Mesendoderm (in vitro differentiated cells): ENCODE results near the gene ATP2C2.

Experiments used
- DNase-seq: peaks from one replicate; pipeline ENCODE4 v3.0.0; 2013
- H2AK5ac ChIP-seq: 2 replicates; pipeline ENCODE4 v1.6.1; 2013; ENCODE audit warnings: low read length, inconsistent platforms
- H2BK120ac ChIP-seq: 2 replicates; pipeline ENCODE4 v1.6.1; 2013; ENCODE audit warnings: low read depth, mild to moderate bottlenecking, low read length, moderate library complexity, mixed read lengths
- H2BK15ac ChIP-seq: replicated peaks from 2 replicates; pipeline ENCODE4 v1.6.1; 2013; ENCODE audit warnings: low read depth, mild to moderate bottlenecking, moderate library complexity
- H2BK5ac ChIP-seq: 2 replicates; pipeline ENCODE4 v1.6.1; 2013; ENCODE audit warnings: low read length, inconsistent platforms
- H3K18ac ChIP-seq: 2 replicates; pipeline ENCODE4 v1.6.1; 2013; ENCODE audit warnings: mild to moderate bottlenecking, low read length, mixed read lengths
- H3K23ac ChIP-seq: one replicate; pipeline ENCODE4 v1.6.1; 2013; ENCODE audit warnings: low read length
- H3K27ac ChIP-seq: 2 replicates; pipeline ENCODE4 v1.5.1; 2013; ENCODE audit warnings: low read depth, mild to moderate bottlenecking, inconsistent platforms, low read length, moderate library complexity
- H3K27me3 ChIP-seq: 2 replicates; pipeline ENCODE4 v1.6.1; 2013; ENCODE audit warnings: low read length, control low read depth, mild to moderate bottlenecking, inconsistent platforms; ENCODE audit not compliant: insufficient read depth, poor library complexity
- H3K36me3 ChIP-seq: 2 replicates; pipeline ENCODE4 v1.6.1; 2013; ENCODE audit warnings: low read length, inconsistent platforms; ENCODE audit not compliant: control insufficient read depth, insufficient read depth
- H3K4ac ChIP-seq: one replicate; pipeline ENCODE4 v1.6.1; 2013; ENCODE audit warnings: low read depth, mild to moderate bottlenecking, low read length, moderate library complexity
- H3K4me1 ChIP-seq: 2 replicates; pipeline ENCODE4 v1.6.1; 2013; ENCODE audit warnings: low read depth, low read length, inconsistent platforms; ENCODE audit not compliant: control insufficient read depth
- H3K4me2 ChIP-seq: 2 replicates; pipeline ENCODE4 v1.6.1; 2013; ENCODE audit warnings: low read length
- H3K4me3 ChIP-seq: 2 replicates; pipeline ENCODE4 v1.5.1; 2013; ENCODE audit warnings: mild to moderate bottlenecking, low read length
- H3K56ac ChIP-seq: one replicate; pipeline ENCODE4 v1.6.1; 2013; ENCODE audit warnings: low read length
- H3K79me1 ChIP-seq: 2 replicates; pipeline ENCODE4 v1.6.1; 2013; ENCODE audit warnings: low read length, inconsistent platforms
- H3K79me2 ChIP-seq: 2 replicates; pipeline ENCODE4 v1.6.1; 2013; ENCODE audit warnings: mild to moderate bottlenecking, low read length; ENCODE audit not compliant: control insufficient read depth, insufficient read depth
- H3K9ac ChIP-seq: 2 replicates; pipeline ENCODE4 v1.6.1; 2013; ENCODE audit warnings: low read length, inconsistent platforms
- H4K5ac ChIP-seq: one replicate; pipeline ENCODE4 v1.6.1; 2013; ENCODE audit warnings: low read length
- H4K8ac ChIP-seq: one replicate; pipeline ENCODE4 v1.6.1; 2013; ENCODE audit warnings: low read depth, mild to moderate bottlenecking, control low read depth, low read length, moderate library complexity
- WGBS: extraction: QIAGEN DNeasy Blood & Tissue Kit; methylation state at CpG from one replicate; pipeline ENCODE4 v1.1.7; 2013; ENCODE audit warnings: low lambda C conversion rate, missing lambda C conversion rate; ENCODE audit not compliant: insufficient coverage; ENCODE audit errors: extremely low coverage; 5-methylcytosine and 5-hydroxymethylcytosine counted together

ATP2C2 gene

DNA sequence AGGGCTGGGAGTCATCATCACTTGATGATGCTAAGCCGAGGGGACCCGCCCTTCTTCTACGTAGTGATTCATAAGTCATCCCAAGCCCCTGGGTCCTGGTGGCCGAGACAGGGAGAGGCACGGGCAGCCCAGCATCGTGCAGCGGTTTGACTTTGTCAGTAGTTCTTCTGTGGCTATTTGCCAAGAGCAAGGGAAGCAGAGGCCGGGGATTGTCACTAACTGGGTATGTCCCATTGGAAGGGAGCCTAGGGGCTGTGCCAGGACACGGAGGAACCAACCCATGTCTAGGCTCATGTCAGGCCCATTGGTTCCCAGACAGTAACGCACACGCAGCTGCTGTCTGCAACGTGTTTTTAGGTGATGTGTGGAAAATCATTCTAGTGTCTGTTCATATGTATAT is 58.5 kb downstream of the ATP2C2 start:
- no peak overlapping the region for H2BK120ac ChIP-seq
- no peak overlapping the region for H2BK15ac ChIP-seq
- DNase-seq, result no peak
- no peaks in the 10 kb centered on the region for H3K36me3 ChIP-seq
- H3K56ac ChIP-seq, result no peak overlapping the region
- H3K23ac ChIP-seq, result no peak overlapping the region
- H3K4ac ChIP-seq, result no peak overlapping the region
- H3K18ac ChIP-seq, result no peak overlapping the region
- no peaks in the 10 kb centered on the region for H3K27me3 ChIP-seq
- H4K8ac ChIP-seq, result no peak overlapping the region
- no peaks in the 10 kb centered on the region for H3K79me2 ChIP-seq
- no peaks in the 10 kb centered on the region for H3K4me1 ChIP-seq
- no peak overlapping the region for H3K4me3 ChIP-seq
- no peaks in the 10 kb centered on the region for H3K79me1 ChIP-seq
- WGBS, result no CpG with 5 or more reads among the region's 12 CpGs
- no peak overlapping the region for H3K27ac ChIP-seq
- H2AK5ac ChIP-seq, result no peak overlapping the region
- no peak overlapping the region for H2BK5ac ChIP-seq
- H3K9ac ChIP-seq, result no peak overlapping the region
- no peak overlapping the region for H4K5ac ChIP-seq
- no peak overlapping the region for H3K4me2 ChIP-seq

DNA sequence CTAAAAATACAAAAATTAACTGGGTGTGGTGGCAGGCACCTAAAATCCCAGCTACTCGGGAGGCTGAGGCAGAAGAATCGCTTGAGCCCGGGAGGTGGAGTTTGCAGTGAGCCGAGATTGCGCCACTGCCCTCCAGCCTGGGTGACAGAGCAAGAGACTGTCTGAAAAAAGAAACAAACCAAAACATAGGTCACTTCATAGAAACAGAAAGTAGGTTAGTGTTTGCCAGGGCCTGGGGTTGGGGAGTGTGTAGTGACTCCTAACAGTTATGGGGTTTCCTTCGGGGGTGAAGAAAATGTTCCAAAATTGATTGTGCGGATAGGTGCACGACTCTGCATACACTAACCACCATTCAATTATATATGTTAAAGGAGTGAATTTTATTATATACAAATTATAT is 59.2 kb downstream of the ATP2C2 start:
- Histone ChIP-seq H3K18ac (no peak overlapping the region), H3K27ac (no peak overlapping the region), H4K5ac (no peak overlapping the region), H3K4ac (no peak overlapping the region), H2BK5ac (no peak overlapping the region), H3K23ac (no peak overlapping the region), H3K36me3 (no peaks in the 10 kb centered on the region), H3K79me2 (no peaks in the 10 kb centered on the region), H3K4me3 (no peak overlapping the region), H3K56ac (no peak overlapping the region), H2AK5ac (no peak overlapping the region), H3K4me1 (no peaks in the 10 kb centered on the region), H3K79me1 (no peaks in the 10 kb centered on the region), H3K4me2 (no peak overlapping the region), H2BK120ac (no peak overlapping the region), H4K8ac (no peak overlapping the region), H3K27me3 (no peaks in the 10 kb centered on the region), H3K9ac (no peak overlapping the region), H2BK15ac (no peak overlapping the region)
- no CpG with 5 or more reads among the region's 8 CpGs for WGBS
- DNase-seq, result no peak

DNA sequence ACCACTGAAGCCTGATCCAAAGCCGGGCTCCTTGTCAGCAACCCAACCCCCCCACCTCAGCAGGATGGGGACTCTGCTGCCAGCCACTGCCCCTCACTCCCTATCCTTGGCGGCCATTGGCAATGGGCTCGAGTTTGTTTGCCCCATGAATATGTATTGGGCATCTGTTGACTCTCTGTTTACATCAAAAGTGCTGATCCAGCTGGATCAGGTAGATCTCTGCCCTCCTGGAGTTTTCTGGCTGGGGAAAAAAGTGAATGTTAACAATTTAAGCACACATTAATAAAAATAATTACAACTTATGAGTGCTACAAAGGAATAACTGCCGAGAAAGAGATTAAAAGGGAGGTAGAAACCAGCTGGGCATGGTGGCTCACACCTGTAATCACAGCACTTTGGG is 62.5 kb downstream of the ATP2C2 start:
- H4K8ac ChIP-seq, result no peak overlapping the region
- no peak overlapping the region for H3K9ac ChIP-seq
- H3K4me2 ChIP-seq, result no peak overlapping the region
- H2BK5ac ChIP-seq, result no peak overlapping the region
- no peaks in the 10 kb centered on the region for H3K79me1 ChIP-seq
- no CpG with 5 or more reads among the region's 4 CpGs for WGBS
- no peak overlapping the region for H3K4me3 ChIP-seq
- H3K23ac ChIP-seq, result no peak overlapping the region
- no peak overlapping the region for H2AK5ac ChIP-seq
- H3K36me3 ChIP-seq, result no peaks in the 10 kb centered on the region
- no peak overlapping the region for H3K4ac ChIP-seq
- H3K79me2 ChIP-seq, result no peaks in the 10 kb centered on the region
- no peaks in the 10 kb centered on the region for H3K27me3 ChIP-seq
- H2BK120ac ChIP-seq, result no peak overlapping the region
- no peak overlapping the region for H2BK15ac ChIP-seq
- no peak overlapping the region for H4K5ac ChIP-seq
- DNase-seq, result no peak
- no peak overlapping the region for H3K56ac ChIP-seq
- no peak overlapping the region for H3K18ac ChIP-seq
- no peak overlapping the region for H3K27ac ChIP-seq
- no peaks in the 10 kb centered on the region for H3K4me1 ChIP-seq

DNA sequence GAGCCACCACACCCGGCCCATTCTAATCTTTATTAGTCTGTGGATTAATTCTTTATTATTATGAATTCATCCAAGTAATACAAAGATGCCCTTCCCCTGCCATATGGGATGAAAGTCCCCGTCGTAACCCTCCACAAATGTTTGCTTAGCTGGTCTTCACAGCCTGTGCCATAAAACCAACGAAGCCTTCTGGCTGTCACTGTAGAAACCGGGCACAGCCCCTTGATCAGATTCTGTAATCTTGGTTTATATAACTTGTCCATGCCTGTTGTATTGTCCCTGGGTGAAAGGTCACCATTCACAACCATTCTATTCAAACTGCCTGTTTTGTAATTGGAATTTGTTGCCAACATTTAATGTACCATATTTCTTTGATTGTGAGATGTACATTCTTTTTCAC is 66.5 kb downstream of the ATP2C2 start:
- H2BK5ac ChIP-seq, result no peak overlapping the region
- no peak overlapping the region for H3K27ac ChIP-seq
- no peaks in the 10 kb centered on the region for H3K36me3 ChIP-seq
- H3K56ac ChIP-seq, result no peak overlapping the region
- no peak overlapping the region for H3K18ac ChIP-seq
- H3K79me1 ChIP-seq, result no peaks in the 10 kb centered on the region
- H3K4me2 ChIP-seq, result no peak overlapping the region
- H3K4me1 ChIP-seq, result no peaks in the 10 kb centered on the region
- H3K27me3 ChIP-seq, result no peaks in the 10 kb centered on the region
- no CpG with 5 or more reads among the region's 5 CpGs for WGBS
- no peak overlapping the region for H3K4ac ChIP-seq
- no peaks in the 10 kb centered on the region for H3K79me2 ChIP-seq
- no peak overlapping the region for H2AK5ac ChIP-seq
- H2BK15ac ChIP-seq, result no peak overlapping the region
- H3K4me3 ChIP-seq, result no peak overlapping the region
- no peak overlapping the region for H4K8ac ChIP-seq
- H3K23ac ChIP-seq, result no peak overlapping the region
- no peak for DNase-seq
- H2BK120ac ChIP-seq, result no peak overlapping the region
- H3K9ac ChIP-seq, result no peak overlapping the region
- no peak overlapping the region for H4K5ac ChIP-seq

DNA sequence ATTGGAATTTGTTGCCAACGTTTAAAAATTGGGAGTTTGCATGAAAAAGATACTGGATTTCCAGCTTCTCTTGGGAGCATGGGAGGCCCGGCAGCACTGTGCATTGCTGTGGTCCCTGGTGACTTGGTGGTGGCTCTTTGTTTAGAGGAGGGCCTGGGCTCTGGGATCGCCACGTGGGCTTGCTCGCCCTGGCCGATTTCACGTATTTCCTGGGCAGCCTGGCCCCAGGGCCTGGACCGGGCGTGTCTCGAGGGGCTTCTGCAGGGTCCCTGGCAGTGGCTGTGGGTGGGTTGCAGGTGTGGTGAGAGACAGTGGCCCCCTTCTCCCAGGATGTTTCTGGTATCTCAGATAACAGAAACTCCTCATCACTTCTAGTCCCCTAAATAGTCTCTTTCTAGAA is 67.9 kb downstream of the ATP2C2 start:
- Histone ChIP-seq H4K8ac (no peak overlapping the region), H2BK5ac (no peak overlapping the region), H3K4ac (no peak overlapping the region), H3K56ac (no peak overlapping the region), H3K36me3 (no peaks in the 10 kb centered on the region), H3K27ac (no peak overlapping the region), H3K79me1 (no peaks in the 10 kb centered on the region), H3K18ac (no peak overlapping the region), H3K9ac (no peak overlapping the region), H2AK5ac (no peak overlapping the region), H3K4me1 (no peaks in the 10 kb centered on the region), H3K27me3 (no peaks in the 10 kb centered on the region), H4K5ac (no peak overlapping the region), H3K4me3 (no peak overlapping the region), H2BK15ac (no peak overlapping the region), H2BK120ac (no peak overlapping the region), H3K23ac (no peak overlapping the region), H3K4me2 (no peak overlapping the region), H3K79me2 (no peaks in the 10 kb centered on the region)
- no peak for DNase-seq
- no CpG with 5 or more reads among the region's 10 CpGs for whole genome bisulfite sequencing

DNA sequence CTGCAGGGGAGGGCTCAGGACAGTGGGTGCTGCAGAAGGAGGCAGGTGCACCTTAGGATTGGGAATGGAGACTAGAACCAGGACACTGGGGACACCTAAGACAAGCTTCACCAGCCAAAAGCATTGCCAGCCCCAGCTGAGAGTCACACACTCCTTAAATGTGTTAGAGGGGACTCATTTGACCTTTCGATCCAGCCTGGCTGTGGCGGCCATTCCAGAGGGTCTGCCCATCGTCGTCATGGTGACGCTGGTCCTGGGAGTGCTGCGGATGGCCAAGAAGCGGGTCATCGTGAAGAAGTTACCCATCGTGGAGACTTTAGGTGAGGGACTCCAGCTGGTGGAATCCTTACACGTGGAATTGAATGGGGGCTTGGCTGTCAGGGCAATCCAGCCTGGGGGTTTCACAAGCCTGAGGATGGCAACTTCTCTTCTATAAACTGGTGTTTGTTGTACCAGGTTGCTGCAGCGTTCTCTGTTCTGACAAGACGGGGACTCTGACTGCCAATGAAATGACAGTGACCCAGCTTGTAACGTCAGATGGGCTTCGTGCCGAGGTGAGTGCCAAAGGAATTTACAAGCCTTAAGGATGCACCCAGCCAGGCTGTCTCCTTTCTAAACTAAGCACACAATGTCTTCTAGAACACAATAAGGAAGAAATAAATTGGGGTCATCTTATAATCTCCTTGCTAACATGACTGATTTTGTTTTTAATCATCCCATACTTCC is 70.8 kb downstream of the ATP2C2 start:
- H3K9ac ChIP-seq, result no peak overlapping the region
- no peak overlapping the region for H3K18ac ChIP-seq
- WGBS, result no CpG with 5 or more reads among the region's 15 CpGs
- DNase-seq, result no peak
- no peak overlapping the region for H4K8ac ChIP-seq
- H2AK5ac ChIP-seq, result no peak overlapping the region
- H3K56ac ChIP-seq, result no peak overlapping the region
- no peaks in the 10 kb centered on the region for H3K79me2 ChIP-seq
- no peak overlapping the region for H3K4ac ChIP-seq
- H3K4me2 ChIP-seq, result no peak overlapping the region
- H3K79me1 ChIP-seq, result no peaks in the 10 kb centered on the region
- no peak overlapping the region for H2BK120ac ChIP-seq
- no peak overlapping the region for H2BK5ac ChIP-seq
- H3K4me3 ChIP-seq, result no peak overlapping the region
- H3K27ac ChIP-seq, result no peak overlapping the region
- no peak overlapping the region for H3K23ac ChIP-seq
- no peaks in the 10 kb centered on the region for H3K36me3 ChIP-seq
- no peaks in the 10 kb centered on the region for H3K4me1 ChIP-seq
- no peaks in the 10 kb centered on the region for H3K27me3 ChIP-seq
- H2BK15ac ChIP-seq, result no peak overlapping the region
- H4K5ac ChIP-seq, result no peak overlapping the region
